ENCODE measurements around the gene SLIT3. TPM values are rescaled to one million over a fixed set of nuclear protein-coding genes. Genes with fewer than 3 reads are reported as not detected.

SLIT3 gene
- total RNA-seq, 1 donor from 2014 or later = 5.0 TPM

DNA sequence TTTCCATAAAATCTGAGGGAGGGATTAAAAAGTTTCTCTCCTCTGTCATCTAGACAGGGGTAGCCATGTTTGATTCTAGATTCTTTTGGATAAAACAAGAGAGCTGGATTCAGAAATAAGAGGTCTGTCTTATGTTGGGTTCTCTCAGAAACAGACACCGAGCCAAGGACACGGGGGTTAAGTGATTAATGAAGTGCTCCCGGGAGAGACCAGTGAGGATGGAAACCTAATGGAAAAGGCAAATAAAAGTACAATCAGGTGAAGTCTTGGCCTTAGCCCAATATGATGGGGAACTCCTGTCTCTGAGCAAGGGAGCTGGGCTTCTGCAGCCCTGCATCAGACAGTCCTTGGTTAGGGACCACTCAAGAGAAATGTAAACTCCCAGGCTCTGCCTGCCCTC lies 413.0 kb downstream of the SLIT3 start:
- H3K4me3 ChIP-seq (ENCODE audit: low read depth, low read length) = no peak overlapping the region
- TF ChIP-seq, protein P1, sequence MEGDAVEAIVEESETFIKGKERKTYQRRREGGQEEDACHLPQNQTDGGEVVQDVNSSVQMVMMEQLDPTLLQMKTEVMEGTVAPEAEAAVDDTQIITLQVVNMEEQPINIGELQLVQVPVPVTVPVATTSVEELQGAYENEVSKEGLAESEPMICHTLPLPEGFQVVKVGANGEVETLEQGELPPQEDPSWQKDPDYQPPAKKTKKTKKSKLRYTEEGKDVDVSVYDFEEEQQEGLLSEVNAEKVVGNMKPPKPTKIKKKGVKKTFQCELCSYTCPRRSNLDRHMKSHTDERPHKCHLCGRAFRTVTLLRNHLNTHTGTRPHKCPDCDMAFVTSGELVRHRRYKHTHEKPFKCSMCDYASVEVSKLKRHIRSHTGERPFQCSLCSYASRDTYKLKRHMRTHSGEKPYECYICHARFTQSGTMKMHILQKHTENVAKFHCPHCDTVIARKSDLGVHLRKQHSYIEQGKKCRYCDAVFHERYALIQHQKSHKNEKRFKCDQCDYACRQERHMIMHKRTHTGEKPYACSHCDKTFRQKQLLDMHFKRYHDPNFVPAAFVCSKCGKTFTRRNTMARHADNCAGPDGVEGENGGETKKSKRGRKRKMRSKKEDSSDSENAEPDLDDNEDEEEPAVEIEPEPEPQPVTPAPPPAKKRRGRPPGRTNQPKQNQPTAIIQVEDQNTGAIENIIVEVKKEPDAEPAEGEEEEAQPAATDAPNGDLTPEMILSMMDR (IDR thresholded peaks at IDR 0.05; ENCODE audit: insufficient read depth, low read length, poor library complexity, severe bottlenecking) = no peak
- no peaks in the 10 kb centered on the region for H3K27me3 ChIP-seq (ENCODE audit: control insufficient read depth, insufficient read depth, low read length)
- no peak for DNase-seq (ENCODE audit: low read depth)
- no peaks in the 10 kb centered on the region for H3K36me3 ChIP-seq (ENCODE audit: control insufficient read depth, insufficient read depth, low read length)

DNA sequence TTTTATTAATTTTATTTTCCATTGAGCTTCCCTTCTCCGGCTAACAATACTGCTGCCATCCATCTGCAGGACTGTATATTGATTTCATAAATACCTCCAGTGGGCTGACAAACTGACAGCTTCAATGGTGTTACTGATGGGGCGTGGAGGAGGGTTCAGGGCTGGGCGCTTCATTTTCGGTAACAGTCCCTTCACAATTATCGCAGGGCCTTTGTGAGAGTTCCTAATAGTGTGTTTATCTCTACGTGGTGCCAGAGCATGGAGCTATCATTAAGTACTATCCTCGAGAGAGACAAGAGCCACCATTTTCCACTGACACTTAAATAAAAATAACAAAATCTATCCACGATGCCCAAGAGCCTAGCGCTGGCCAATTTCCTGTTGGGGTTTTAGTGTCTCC lies 414.8 kb downstream of the SLIT3 start:
- DNase-seq (ENCODE audit: low read depth) = no peak
- no peaks in the 10 kb centered on the region for H3K36me3 ChIP-seq (ENCODE audit: control insufficient read depth, insufficient read depth, low read length)
- no peaks in the 10 kb centered on the region for H3K27me3 ChIP-seq (ENCODE audit: control insufficient read depth, insufficient read depth, low read length)

DNA sequence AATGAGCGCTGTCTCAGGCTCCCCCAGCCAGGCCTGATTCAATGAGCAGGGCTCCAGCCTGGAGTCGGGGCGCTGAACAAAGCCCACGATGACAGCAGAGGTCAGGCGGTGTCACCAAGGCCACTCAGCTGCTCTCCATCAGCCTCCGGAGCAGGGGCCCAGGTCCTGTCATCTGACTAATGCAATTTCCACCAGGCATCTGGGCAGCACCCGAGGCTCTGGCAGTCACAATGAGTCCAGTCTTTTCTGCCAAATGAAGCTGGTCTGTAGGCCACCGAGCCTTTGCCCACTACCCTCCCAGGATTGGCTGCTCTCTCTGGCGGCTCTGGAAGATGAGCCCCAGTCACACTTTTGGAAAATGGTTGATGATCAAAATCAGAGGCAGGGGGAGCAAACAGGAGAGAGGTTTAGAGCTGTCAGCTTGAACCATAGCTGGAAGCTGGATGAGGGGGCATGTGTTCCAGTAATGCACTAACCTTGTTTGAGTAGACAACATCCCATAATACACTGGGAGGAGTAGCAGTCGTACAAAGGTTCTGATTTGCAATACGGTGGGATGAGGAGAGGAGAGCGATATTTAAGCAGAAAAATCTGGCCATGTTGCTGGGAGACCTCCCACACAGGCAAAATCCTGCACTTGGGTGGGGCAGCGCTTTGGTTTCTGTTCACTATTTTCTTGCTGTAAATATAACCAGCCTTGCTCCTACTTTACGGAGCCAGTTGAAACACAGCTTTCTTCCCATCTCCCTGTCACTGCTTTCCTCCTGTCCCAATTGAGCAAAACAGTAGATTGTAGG lies 415.4 kb downstream of the SLIT3 start:
- H3K4me3 ChIP-seq (ENCODE audit: low read depth, low read length) = no peak overlapping the region
- H3K36me3 ChIP-seq (ENCODE audit: control insufficient read depth, insufficient read depth, low read length) = no peaks in the 10 kb centered on the region
- TF ChIP-seq, protein P1 (IDR thresholded peaks at IDR 0.05; ENCODE audit: insufficient read depth, low read length, poor library complexity, severe bottlenecking) = no peak
- no peak for DNase-seq (ENCODE audit: low read depth)
- no peaks in the 10 kb centered on the region for H3K27me3 ChIP-seq (ENCODE audit: control insufficient read depth, insufficient read depth, low read length)

More for the DNA sequence above, 414.8 kb downstream of the SLIT3 start:
- TF ChIP-seq, protein P1 (IDR thresholded peaks at IDR 0.05; ENCODE audit: insufficient read depth, low read length, poor library complexity, severe bottlenecking) = no peak
- no peak overlapping the region for H3K4me3 ChIP-seq (ENCODE audit: low read depth, low read length)

DNA sequence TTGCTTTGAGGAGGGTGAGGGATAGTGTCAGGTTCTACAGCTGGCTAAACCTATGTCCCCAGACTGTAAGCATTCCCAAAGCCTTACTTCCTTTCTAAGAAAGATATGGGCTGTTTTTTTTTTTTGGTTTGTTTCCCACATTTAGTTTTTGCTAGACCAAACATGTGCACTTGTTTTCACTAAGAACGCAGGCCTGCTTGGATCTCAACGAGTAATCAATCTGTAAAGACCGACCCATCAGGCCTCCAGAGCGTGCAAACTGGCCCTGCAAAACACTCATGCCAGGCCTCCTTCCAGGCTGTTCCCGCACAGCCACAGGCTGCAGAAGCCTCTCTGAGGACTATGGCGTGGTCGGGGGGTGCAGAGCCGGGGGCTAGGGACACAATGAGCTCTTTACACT lies 416.9 kb downstream of the SLIT3 start:
- TF ChIP-seq, protein P1 (IDR thresholded peaks at IDR 0.05; ENCODE audit: insufficient read depth, low read length, poor library complexity, severe bottlenecking) = no peak
- H3K4me3 ChIP-seq (ENCODE audit: low read depth, low read length) = no peak overlapping the region
- DNase-seq (ENCODE audit: low read depth) = no peak
- H3K27me3 ChIP-seq (ENCODE audit: control insufficient read depth, insufficient read depth, low read length) = no peaks in the 10 kb centered on the region
- H3K36me3 ChIP-seq (ENCODE audit: control insufficient read depth, insufficient read depth, low read length) = no peaks in the 10 kb centered on the region

DNA sequence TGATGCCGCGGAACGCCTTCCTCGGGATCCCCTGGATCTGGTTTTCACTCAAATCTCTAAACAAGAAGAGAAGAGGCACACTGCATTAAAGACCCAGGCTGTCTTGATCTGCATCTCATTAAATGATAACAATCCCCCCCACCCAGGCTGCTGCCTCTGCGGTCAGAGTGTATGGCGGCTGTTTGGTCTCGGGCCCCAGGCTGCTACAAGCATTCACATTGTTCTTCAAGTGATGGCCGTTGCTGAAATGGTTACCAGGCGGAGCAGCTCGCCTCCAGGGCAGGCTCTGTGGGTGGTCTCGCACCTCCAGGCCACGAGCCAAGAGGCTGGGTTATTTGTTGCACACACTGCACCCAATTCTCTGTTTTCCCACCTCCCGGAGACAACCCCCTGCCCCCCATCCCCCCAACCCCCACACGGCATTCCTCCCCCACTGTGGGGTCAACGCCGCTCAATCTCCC lies 417.6 kb downstream of the SLIT3 start:
- Histone ChIP-seq H3K36me3 (ENCODE audit: control insufficient read depth, insufficient read depth, low read length) (no peaks in the 10 kb centered on the region), H3K4me3 (ENCODE audit: low read depth, low read length) (no peak overlapping the region), H3K27me3 (ENCODE audit: control insufficient read depth, insufficient read depth, low read length) (no peaks in the 10 kb centered on the region)
- DNase-seq (ENCODE audit: low read depth) = no peak
- TF ChIP-seq, protein P1 (IDR thresholded peaks at IDR 0.05; ENCODE audit: insufficient read depth, low read length, poor library complexity, severe bottlenecking) = no peak

DNA sequence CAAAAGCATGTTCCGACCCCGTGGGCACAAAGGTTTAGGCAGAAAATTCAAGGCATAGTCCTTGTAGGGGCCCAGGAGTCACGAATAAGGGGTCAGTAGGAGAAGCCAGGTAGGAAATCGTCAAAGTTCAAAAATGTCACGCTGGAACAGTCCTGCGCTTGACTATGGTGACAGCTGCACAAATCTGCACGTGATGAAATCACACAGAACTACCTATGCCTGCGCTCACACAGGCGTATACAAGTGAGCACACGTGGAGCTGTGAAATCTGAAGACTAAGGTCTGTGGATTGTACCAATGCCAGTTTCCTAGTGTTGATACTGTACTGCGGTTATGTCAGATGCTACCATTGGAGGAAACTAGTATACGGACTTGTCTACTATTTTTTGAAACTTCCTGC lies 418.7 kb downstream of the SLIT3 start:
- TF ChIP-seq, protein P1 (IDR thresholded peaks at IDR 0.05; ENCODE audit: insufficient read depth, low read length, poor library complexity, severe bottlenecking) = no peak
- Histone ChIP-seq H3K4me3 (ENCODE audit: low read depth, low read length) (no peak overlapping the region), H3K36me3 (ENCODE audit: control insufficient read depth, insufficient read depth, low read length) (no peaks in the 10 kb centered on the region), H3K27me3 (ENCODE audit: control insufficient read depth, insufficient read depth, low read length) (no peaks in the 10 kb centered on the region)
- DNase-seq (ENCODE audit: low read depth) = no peak
